GM21723 (cell line): ENCODE data around the gene COX8C.

ENCODE experiments used
- ATAC-seq: cut with Tn5 transposase; IDR thresholded peaks from one replicate; pipeline ENCODE4 v1.9.1; 2021; ENCODE audit warnings: mild to moderate bottlenecking, moderate library complexity; ENCODE audit not compliant: unreplicated experiment

The COX8C gene

GRCh38 chr14:93346926-93347721 lies at the start of gene COX8C:
TSS of gene COX8C (plus strand) at chr14:93347182. CDS start at chr14:93347269, 87 bp downstream.
- no peak for ATAC-seq

- ATAC-seq = no peak
Observed at GRCh38 chr14:93299416-93299815, 47.6 kb upstream of the COX8C start.

GRCh38 chr14:93299866-93300265 lies 47.1 kb upstream of the COX8C start:
- no peak for ATAC-seq

DNA sequence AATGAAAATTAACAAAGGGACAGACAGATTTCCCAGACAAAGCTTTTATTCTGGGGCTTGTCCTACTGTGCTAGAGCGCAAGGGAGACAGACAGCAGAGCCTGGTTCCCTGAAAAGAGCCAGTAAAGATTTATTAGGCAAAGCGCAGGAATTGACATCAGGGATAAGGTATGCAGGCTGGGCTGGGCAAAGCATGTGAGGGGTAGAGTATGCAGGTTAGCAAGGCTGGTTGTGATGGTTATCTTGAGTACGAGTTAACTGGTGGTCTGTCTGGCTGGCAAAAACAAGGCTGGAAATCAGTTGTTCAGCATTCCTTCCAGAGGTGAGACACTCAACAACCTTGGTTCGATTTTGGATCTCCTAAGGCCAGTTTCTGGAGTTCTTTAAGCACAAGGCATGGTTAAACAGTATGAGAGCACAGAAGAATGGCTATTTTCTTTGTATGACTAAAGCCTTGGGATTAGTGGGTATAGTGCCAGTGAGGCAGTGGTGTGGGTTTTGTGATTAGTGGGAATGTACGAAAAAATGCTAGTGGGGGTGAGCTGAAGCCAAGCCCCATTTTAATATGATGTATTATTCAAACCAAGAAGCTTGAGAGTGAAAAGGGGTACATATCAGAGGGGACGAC lies 45.0 kb upstream of the COX8C start:
- ATAC-seq = no peak

- no peak for ATAC-seq
Observed at GRCh38 chr14:93302688-93303581, 44.0 kb upstream of the COX8C start.

DNA sequence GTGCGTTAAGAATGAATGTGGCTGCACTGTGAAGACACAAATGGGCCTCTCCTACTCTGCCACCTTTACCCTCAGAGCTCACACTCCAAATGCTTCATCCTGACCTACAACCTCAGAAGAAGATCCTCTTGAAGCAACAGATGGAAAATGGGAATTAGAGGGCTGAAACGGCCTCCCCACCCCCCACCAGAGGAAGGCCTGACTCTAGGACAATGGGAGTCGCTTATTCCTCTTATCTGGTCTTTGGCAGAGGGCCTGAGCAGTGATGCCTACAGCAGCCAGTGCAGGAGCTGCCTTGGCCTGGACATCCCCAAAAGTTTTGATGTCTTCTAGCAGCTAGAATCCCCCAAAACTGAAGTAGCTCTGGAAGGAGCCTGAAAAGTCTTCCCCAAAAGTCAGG lies 43.3 kb upstream of the COX8C start:
- no peak for ATAC-seq

DNA sequence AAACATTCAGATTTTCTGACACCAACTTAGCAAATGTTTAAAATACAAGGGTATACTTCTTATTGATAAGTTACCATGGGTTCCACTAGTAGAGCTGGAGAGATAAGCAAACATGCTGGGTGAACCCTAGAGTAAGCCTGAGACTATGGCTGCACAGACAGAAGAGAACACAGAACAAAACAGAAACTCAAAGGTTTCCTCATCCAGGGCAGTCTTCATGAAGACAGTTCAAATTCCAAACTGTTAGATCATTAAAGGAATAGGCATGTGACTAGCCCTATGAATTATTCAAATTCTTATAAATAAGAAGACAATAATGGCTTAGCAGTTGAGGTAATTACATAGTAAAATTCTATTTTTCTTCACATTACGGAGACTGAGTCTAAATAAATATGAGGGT lies 42.2 kb upstream of the COX8C start:
- ATAC-seq = no peak

GRCh38 chr14:93305725-93306418 lies 41.1 kb upstream of the COX8C start:
- ATAC-seq = no peak

GRCh38 chr14:93306812-93307211 lies 40.2 kb upstream of the COX8C start:
- ATAC-seq = no peak

GRCh38 chr14:93308686-93309345 lies 38.2 kb upstream of the COX8C start:
- no peak for ATAC-seq

DNA sequence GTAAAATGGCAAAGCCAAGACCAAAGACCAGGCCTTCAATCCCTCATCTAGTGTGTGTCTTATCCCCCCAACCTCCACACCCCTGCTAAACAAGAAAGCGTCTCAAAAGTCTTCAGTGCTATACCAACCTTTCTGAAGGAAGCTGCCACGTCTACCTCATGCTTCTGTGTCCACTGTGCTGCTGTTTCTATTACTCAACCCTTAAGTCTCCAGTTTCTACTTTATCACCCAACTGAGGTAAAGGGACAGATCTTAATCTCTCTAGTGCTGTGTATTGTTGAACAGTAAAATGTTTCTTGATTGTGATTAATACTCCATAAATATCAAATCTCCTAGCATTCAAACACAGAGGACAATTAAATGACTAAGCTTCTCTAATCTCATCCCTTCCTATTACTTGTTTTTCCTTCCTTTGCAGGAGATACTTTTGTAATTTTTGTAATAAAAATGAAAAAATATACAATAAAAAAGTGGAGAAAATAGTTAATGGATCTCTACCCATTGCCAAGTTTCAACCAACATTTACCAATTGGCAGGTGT lies 37.5 kb upstream of the COX8C start:
- no peak for ATAC-seq

DNA sequence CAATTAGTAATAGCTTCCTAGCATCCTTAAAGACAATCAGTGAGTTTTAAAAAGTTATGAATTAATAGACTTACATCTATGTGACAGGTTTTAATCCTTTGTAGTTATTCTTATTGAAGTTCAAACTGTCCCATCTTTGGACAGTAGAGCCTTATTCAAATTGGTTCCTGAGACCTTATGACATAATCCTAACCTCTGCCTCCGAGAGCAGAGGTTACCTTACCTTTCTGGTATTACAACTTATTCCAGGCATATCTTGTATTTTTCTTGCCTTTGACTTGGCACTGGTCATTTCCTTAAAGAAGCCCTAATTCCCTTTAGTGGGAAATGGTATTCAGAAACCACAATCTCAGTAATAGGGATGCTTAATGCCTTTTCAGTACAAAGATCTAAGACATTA lies 35.9 kb upstream of the COX8C start:
- no peak for ATAC-seq

- no peak for ATAC-seq
Observed at GRCh38 chr14:93315575-93315974, 31.4 kb upstream of the COX8C start.

DNA sequence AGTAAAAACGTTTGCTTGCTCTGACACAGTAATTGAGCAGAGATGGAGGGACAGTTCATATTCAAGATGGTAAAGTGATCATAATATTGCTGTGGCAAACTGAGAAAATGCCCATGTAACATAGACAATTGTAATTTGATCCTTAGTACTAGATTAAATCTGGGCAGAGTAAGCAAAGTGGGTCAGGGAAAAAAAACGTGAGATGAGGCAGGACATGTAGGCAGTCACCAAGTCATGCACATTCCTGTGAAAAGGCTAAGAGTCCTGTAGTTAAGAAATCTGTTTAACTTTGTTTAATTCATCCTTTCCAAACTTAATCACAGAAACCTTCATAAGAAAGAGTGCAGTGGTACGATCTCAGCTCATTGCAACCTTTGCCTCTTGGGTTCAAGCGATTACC lies 30.3 kb upstream of the COX8C start:
- no peak for ATAC-seq

GRCh38 chr14:93317210-93317874 lies 29.6 kb upstream of the COX8C start:
- ATAC-seq = no peak

DNA sequence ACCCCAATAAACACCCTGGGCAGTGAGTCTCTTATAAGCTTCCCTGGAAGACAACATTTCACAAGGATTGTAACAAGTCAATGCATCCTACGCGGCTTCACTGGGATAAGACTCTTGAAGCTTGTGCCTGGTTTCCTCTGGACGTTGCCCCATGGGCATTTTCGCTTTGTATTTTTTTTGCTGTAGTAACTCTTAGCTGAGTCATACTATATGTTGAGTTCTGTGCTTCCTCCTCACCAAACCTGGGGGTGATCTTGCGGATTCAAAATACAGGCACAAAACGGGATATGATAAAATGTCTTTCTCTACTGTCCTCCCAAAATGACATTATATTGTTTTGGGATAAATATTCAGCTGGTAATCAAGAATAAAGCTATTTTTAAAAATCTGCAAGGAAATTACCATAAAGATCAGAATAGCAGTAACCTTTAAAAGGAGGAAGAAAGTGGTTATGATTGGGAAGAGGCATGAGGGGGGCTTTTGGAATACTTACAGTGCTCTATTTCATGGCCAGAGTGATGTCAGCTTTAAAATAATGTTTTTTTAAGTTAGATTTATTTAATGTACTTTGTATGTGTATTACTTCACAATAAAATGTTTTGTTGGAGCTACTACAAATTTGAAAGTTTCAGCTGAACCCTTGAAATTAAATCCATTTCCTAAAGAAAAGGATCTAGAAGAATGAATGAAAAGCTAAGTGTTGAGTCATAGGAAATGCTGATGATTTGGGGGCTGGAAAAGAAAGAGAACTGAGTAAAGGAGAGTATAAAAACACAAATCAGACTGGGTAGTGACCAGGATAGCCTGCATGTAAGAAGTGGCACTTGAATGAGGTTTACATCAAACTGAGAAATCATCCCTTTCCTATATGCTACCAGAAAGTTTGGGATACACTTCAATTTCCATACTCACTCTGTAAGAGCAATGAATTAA lies 28.8 kb upstream of the COX8C start:
- no peak for ATAC-seq

- no peak for ATAC-seq
Observed at GRCh38 chr14:93318927-93319326, 28.1 kb upstream of the COX8C start.

DNA sequence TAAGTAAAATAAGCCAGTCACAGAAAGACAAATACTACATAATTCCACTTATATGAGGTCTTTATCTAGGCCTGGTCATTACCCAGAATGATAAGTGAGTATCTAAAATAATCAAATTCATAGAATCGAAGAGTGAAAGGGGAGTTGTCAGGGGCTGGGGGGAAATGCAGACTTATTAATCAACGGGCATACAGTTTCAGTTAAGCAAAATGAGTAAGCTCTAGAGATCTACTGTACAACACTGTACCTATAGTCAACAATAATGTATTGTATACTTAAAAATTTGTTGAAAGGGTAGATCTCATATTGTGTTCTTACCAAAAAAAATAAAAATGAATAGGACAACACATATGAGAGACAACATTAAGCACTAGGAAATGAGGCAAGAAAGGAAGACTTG lies 27.5 kb upstream of the COX8C start:
- ATAC-seq = no peak

DNA sequence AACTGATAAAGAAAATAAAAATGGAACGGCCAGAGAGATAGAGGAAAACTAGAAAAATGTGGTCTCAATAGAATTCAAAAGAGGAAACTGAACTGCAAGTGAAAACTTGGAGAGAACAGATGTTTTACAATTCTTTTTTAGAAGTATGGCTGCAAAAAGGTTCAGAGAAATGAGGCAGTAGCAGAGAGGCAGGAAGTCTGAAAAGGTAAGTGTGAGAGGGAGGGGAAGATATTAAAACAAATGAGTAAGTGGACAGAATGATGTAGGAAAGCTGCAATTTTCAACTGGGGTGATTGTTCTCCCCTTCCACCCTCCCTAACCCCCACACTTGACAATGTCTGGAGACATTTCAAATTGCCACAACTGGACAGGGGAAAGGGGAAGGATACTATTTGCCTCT lies 27.0 kb upstream of the COX8C start:
- ATAC-seq = no peak
